Activated T-helper 1 cell treated with anti-CD3 and anti-CD28 coated beads, Interleukin-2, amount 50 U/mL, for 16 hours (primary cell): ENCODE results near the gene SH2D6.
"Not testable (repeated sequence)": the region's sequence is repeated elsewhere in the genome, so short reads cannot be mapped to it uniquely, and the experiment has no call there.

Experiments used
- DNase-seq, 2 donors: peaks; one replicate each; pipeline ENCODE4 v3.0.0-alpha.2; 2020; ENCODE audit warnings: low read depth in 1 of 2, low spot score in 1 of 2

Gene SH2D6

DNA sequence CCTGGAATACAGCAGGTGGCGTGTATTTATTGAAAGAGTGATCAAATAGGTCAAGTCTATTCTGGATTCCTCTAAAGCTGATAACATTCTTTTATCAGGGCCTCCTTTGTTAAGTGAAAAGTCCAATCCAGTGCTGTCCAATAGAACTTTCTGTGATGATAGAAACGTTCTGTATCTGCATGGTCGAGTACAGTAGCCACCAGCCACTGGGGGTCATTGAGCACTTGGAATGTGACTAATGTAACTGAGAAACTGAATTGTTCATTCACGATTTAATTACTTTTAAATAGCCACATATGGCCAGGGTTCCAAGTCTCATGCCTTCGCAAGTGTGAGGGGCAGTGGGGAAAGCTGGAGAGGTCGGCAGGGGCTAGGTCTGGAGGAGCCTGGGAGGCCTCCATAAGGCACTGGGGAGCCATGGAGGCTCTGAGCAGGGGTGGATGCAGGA is 20.5 kb downstream of the SH2D6 start:
- no peak for DNase-seq

- not testable (repeated sequence) for DNase-seq
Observed at GRCh38 chr2:85439569-85439968, 21.1 kb downstream of the SH2D6 start.

GRCh38 chr2:85439986-85440385 is 21.5 kb downstream of the SH2D6 start:
- no peak for DNase-seq

DNA sequence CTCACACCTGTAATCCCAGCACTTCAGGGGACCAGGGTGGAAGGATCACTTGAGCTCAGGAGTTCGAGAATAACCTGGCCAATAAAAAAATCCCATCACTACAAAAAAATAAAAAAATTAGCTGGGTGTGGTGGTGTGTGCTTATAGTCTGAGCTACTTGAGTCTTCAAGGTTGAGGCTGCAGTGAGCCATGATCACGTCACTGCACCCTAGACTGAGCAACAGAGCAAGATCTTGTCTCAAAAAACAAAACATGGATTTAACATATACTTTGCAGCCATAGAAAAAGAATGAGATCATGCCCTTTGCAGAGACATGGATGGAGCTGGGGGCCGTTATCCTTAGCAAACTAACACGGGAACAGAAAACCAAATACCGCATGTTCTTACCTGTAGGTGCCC is 22.2 kb downstream of the SH2D6 start:
- no peak for DNase-seq

GRCh38 chr2:85441864-85442263 is 23.4 kb downstream of the SH2D6 start:
- no peak for DNase-seq

GRCh38 chr2:85444629-85445172 is 26.2 kb downstream of the SH2D6 start:
- no peak for DNase-seq

DNA sequence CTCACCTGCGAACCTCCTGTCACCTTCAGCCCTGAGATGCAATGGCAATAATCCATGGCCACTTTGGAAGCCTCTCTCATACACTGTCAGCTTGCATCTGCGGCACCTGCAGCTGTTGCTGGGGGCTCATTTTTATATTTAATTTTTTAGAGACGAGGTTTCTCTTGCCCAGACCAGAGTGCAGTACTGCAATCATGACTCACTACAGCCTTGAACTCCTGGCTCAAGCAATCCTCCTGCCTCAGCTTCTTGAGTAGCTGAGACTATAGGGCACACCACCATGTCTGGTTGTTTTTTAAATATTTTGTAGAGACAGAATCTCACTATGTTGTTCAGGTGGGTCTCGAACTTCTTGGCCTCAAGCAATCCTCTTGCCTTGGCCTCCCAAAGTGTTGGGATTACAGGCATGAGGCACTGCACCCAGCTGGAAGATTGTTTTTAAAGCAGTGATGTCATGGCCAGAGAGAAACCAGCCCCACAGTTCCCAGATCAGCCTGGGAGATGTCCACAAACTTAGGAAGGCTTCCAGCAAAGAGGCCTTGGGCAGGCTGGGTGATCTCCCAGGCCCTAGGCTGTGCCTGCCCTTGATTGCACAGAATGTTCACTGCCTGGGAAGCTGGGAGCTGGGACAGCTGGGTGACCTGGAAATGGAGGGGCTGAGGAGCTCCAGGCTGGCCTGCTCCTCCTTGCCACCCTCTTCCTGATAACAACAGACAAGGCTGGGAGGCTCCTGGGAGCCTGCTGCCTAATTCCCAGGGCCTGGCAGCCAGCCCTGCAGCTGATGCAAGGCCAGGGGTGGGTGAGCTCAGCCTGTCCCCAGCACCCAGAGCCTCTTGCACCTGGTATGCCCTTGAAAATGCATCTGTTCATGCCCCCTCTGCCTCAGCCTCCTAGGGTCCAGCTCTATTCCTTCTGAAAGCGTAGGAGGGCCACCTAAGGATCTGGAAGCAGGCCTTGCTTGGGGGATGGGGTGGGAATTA is 27.1 kb downstream of the SH2D6 start:
- no peak for DNase-seq

- DNase-seq, result no peak
Observed at GRCh38 chr2:85446296-85447221, 28.0 kb downstream of the SH2D6 start.

- DNase-seq, result no peak
Observed at GRCh38 chr2:85447222-85447585, 28.7 kb downstream of the SH2D6 start.

DNA sequence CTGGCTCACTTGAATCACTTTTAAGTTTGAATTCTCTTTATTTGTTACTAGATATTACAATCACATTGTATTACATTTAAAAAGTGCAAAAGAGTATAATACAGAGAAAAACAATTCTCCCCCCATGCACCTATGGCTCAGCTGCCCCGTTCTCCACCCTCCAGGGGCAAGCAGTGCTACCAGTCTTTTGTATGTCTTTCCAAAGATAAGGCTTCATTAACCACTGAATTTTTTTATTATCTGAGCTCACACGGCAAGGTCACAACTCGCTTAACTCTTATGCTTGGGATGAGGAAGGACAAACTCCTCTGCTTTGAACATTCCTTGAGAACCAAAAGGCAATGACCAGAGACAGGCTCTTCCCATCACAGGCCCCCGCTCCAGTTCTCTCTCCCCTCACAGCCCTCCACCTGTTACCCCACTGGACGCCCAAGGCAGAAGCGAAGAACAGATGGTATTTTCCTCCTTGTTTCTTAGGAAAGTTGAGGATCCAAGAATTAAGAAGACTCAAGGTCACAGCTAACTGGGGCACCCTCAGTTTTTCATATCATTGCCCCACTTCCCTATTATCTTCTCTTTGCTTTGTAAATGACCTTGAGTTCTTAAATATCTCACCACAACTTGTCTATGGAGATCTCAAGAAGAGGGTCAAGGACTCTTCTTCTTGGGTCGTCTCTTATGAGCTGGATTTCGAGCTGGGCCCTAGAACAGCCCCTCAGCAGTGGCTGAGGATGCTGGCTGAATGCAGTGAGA is 30.1 kb downstream of the SH2D6 start:
- DNase-seq, result no peak

- no peak for DNase-seq
Observed at GRCh38 chr2:85449214-85449588, 30.7 kb downstream of the SH2D6 start.

DNA sequence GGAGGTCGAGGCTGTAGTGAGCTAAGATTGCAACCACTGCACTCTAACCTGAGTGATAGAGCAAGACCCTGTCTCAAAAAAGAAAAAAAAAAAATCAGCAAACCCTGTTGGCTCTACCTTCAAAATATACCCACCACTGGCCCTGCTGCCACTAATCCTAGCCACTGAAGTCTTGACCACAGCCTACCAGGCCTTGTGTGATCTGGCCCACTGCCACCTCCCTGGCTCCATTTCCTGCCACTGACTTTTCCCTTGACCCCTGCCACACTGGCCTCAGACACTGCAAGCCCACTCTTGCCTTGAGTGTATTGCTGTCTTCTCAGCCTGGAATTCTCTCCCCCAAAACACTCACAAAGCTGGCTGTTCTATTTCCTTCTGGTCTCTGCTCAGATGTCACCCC is 33.7 kb downstream of the SH2D6 start:
- DNase-seq, result no peak

- DNase-seq, result no peak
Observed at GRCh38 chr2:85453571-85453970, 35.1 kb downstream of the SH2D6 start.

DNA sequence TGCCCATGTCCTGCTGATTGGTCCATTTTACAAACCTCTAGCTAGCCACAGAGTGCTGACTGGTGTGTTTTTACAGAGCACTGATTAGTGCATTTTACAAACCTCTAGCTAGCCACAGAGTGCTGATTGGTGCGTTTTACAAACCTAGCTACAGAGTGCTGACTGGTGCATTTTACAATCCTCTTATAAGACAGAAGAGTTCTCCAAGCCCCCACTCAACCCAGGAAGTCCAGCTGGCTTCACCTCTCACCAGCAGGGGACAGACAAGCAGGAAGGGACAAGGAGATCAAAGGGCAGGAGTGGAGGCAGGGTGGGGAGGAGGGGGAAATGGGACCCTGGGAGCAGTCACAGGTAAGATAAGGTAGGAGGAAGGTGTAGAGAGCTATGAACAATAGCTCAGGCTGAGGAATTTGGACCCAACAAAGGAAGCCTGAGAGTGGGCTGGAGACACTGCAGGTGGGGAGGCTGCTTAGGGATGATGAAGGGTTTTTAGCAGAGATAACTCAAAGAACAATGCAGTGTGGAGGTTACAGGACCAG is 37.1 kb downstream of the SH2D6 start:
- no peak for DNase-seq

- DNase-seq, result no peak
Observed at GRCh38 chr2:85457043-85457442, 38.5 kb downstream of the SH2D6 start.

DNA sequence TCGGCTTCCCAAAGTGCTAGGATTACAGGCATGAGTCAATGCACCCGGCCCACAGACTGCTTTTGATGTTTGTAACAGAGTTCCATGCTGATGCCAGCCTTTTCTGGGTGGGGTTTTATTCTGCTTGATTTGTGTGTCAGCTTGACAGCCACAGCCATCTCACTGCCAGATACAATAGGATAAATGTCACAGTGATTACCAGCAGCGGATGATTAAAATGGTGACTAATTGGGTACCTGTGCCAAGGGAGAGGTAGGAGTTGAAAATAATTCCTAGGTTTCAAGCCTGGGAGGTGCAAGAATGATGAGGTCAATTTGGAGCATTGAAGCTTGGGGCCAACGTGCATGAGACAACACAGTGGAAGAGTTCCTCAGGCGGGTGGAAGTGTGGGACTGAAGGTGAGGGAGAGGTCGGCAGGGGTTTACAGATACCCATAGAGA is 39.4 kb downstream of the SH2D6 start:
- no peak for DNase-seq

DNA sequence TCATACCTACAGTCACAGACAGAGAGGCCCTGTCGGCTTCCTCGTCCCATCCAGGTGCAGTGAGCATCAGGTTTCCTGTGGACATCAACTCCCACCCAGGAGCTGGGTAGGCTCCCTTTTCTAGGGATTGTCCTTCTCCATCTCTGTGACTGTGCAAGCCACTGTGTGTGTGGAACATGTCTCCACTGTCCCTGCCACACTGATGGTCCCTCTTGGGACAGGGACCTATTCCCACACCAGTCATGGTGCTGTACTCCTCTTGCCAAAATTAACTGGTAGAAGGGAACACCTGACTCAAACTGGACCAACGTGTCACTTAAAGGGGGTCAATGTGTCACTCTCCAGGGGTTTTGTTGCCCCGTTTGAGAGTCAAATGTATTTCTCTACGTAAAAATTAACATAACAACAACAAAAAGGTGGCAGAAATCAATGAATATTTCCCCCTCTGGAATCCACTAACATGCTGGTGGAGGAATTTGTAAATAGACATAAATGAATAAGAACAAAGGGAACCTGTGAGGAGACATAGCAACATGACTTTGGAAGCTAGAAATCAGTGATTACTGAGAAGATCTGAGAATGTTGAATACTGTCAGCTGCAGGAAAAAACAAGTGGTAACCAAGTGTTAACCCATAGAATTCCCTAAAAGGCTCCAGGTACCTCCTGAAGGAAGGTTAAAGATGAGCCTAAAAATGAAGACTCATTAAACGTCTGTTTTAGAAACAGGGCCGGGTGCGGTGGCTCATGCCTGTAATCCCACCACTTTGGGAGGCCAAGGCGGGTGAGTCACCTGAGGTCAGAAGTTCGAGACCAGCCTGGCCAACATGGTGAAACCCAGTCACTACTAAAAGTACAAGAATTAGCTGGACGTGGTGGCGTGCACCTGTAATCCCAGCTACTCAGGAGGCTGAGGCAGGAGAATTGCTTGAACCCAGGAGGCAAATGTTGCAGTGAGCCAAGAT is 40.4 kb downstream of the SH2D6 start:
- DNase-seq, result no peak

- DNase-seq, result no peak
Observed at GRCh38 chr2:85459771-85460170, 41.3 kb downstream of the SH2D6 start.

GRCh38 chr2:85462322-85462721 is 43.8 kb downstream of the SH2D6 start:
- DNase-seq, result no peak
